Body of pancreas (tissue), 4 donors: Measurements from ENCODE around the gene SOCS7. TPM values are rescaled to one million over a fixed set of nuclear protein-coding genes. Genes with fewer than 3 reads are reported as not detected.

Experiments used
- ATAC-seq: fragments of 150-250 bp; one replicate; pipeline ENCODE4 v1.9.1; 2016
- DNase-seq, 4 donors: peaks; one replicate each; pipeline ENCODE4 v3.0.0-alpha.2; 2019
- H3K27ac ChIP-seq, 4 donors: fragments of 200-600 bp; sonication (generic); 1 replicate in 3 of 4; 2 replicates in 1 of 4; pipeline versions ENCODE4 v1.5.1 to v1.6.1; 2016 to 2019; ENCODE audit warnings: mild to moderate bottlenecking in 1 of 4, mixed read lengths in 1 of 4, moderate library complexity in 1 of 4
- H3K27me3 ChIP-seq, 2 donors: fragments of 200-600 bp; sonication (generic); one replicate each; pipeline ENCODE4 v1.6.0; 2016; ENCODE audit warnings: mild to moderate bottlenecking in 1 of 2
- H3K36me3 ChIP-seq, 2 donors: fragments of 200-600 bp; sonication (generic); replicated peaks in 1 of 2; 2 replicates each; pipeline ENCODE4 v1.5.1; 2016; ENCODE audit warnings: low read depth in 2 of 2; ENCODE audit not compliant: insufficient read depth in 1 of 2
- H3K4me1 ChIP-seq: fragments of 200-600 bp; sonication (generic); one replicate; pipeline ENCODE4 v1.6.0; 2016
- H3K4me3 ChIP-seq, 2 donors: fragments of 200-600 bp; sonication (generic); 1 replicate in 1 of 2; 2 replicates in 1 of 2; pipeline ENCODE4 v1.5.1; 2016 to 2019
- H3K9me3 ChIP-seq, 3 donors: fragments of 200-600 bp; sonication (generic); 1 replicate in 2 of 3; 2 replicates in 1 of 3; pipeline ENCODE4 v1.5.1; 2016
- CTCF ChIP-seq, 7 experiments: fragments of 450-650 bp in 4 of 7; fragments of 200-600 bp in 3 of 7; sonication (generic) in 3 of 7; IDR thresholded peaks; one replicate each; pipeline ENCODE4 v1.5.1; 2016 to 2019; ENCODE audit warnings: antibody characterized with exemption in 7 of 7
- POLR2A ChIP-seq, 3 donors: fragments of 450-650 bp; IDR thresholded peaks; one replicate each; pipeline ENCODE4 v1.6.1; 2016; ENCODE audit warnings: antibody characterized with exemption in 3 of 3, mild to moderate bottlenecking in 2 of 3
- WGBS, 2 donors: methylation state at CpG; one replicate each; pipeline ENCODE4 v1.1.5; 2017; 5-methylcytosine and 5-hydroxymethylcytosine counted together
- intact Hi-C: fragments of 100-400 bp; cut with DNase I; formaldehyde crosslinking; loops from one replicate; pipeline ENCODE4 v1.15.1; 2023
- total RNA-seq, 2 donors: library from RNA; depleted of rRNA; stranded (reverse); fragments of >200 nt; gene quantifications; one replicate each; pipeline ENCODE4 v1.1.0, GENCODE V29; 2016

Gene SOCS7
- total RNA-seq, 2 donors from 2014 or later, result 15.3 to 34.3 TPM

- TF ChIP-seq POLR2A (IDR thresholded peaks at IDR 0.05) (no peak), CTCF (IDR thresholded peaks at IDR 0.05) (no peak)
- intact Hi-C loops, result no loop called here
- H3K9me3 ChIP-seq, result no peaks in the 10 kb centered on the region
- no peaks in the 10 kb centered on the region for H3K4me1 ChIP-seq
- H3K27me3 ChIP-seq, result no peaks in the 10 kb centered on the region
- no peak overlapping the region for H3K4me3 ChIP-seq
- ATAC-seq, result no peak
- H3K36me3 ChIP-seq, result peaks cover under 1 to 4% of the 10 kb centered on the region in 2 donors
- DNase-seq, result no peak
- no peak overlapping the region for H3K27ac ChIP-seq
- WGBS, 2 donors, result 82 to 90% methylated on average over 4 of the region's 4 CpGs
Observed at GRCh38 chr17:38405654-38406053, 54.0 kb downstream of the SOCS7 start.

GRCh38 chr17:38410201-38410600 is 58.6 kb downstream of the SOCS7 start:
- ATAC-seq (no peak), DNase-seq (no peak)
- TF ChIP-seq CTCF (IDR thresholded peaks at IDR 0.05) (no peak), POLR2A (IDR thresholded peaks at IDR 0.05) (no peak)
- intact Hi-C loops, result no loop called here
- Histone ChIP-seq H3K9me3 (no peaks in the 10 kb centered on the region), H3K27ac (no peak overlapping the region), H3K4me3 (no peak overlapping the region), H3K4me1 (peaks cover 8% of the 10 kb centered on the region), H3K36me3 (no peaks in the 10 kb centered on the region), H3K27me3 (no peaks in the 10 kb centered on the region)
- WGBS, 2 donors, result 47 to 53% methylated on average over 1 of the region's 1 CpG

- ATAC-seq (no peak), DNase-seq (no peak)
- 28 to 31% methylated on average over 21 to 22 of the region's 22 CpGs for WGBS, 2 donors
- Histone ChIP-seq H3K36me3 (no peaks in the 10 kb centered on the region), H3K27me3 (peaks cover 0 to 7% of the 10 kb centered on the region in 2 donors), H3K9me3 (no peaks in the 10 kb centered on the region), H3K27ac (no peak overlapping the region), H3K4me3 (no peak overlapping the region), H3K4me1 (peaks cover 18% of the 10 kb centered on the region)
- intact Hi-C loops, result loop anchor here (5.0 kb wide), 1 partner anchor 68 kb away; no protein-coding TSS in a partner anchor
- no peak for TF ChIP-seq CTCF (IDR thresholded peaks at IDR 0.05)
- TF ChIP-seq POLR2A (IDR thresholded peaks at IDR 0.05), result no peak
Observed at GRCh38 chr17:38415250-38416194, 63.9 kb downstream of the SOCS7 start.

- Histone ChIP-seq H3K9me3 (no peaks in the 10 kb centered on the region), H3K4me3 (no peak overlapping the region), H3K27ac (no peak overlapping the region), H3K27me3 (peaks cover 0 to 7% of the 10 kb centered on the region in 2 donors), H3K36me3 (no peaks in the 10 kb centered on the region), H3K4me1 (peaks cover 18% of the 10 kb centered on the region)
- no peak for DNase-seq
- intact Hi-C loops, result loop anchor here (5.0 kb wide), 1 partner anchor 70 kb away; no protein-coding TSS in a partner anchor
- ATAC-seq, result no peak
- WGBS, 2 donors, result 32 to 54% methylated on average over 1 of the region's 1 CpG
- TF ChIP-seq CTCF (IDR thresholded peaks at IDR 0.05), result no peak
- TF ChIP-seq POLR2A (IDR thresholded peaks at IDR 0.05), result no peak
Observed at GRCh38 chr17:38416840-38417209, 65.2 kb downstream of the SOCS7 start.
